Activated CD4-positive, alpha-beta T cell treated with anti-CD3 and anti-CD28 coated beads, Interleukin-2, amount 50 U/mL, for 4 hours (primary cell): ENCODE measurements around the gene NXN.
"Not testable (repeated sequence)": the region's sequence is repeated elsewhere in the genome, so short reads cannot be mapped to it uniquely, and the experiment has no call there.

Experiments
- DNase-seq, 2 experiments: peaks; one replicate each; pipeline ENCODE4 v3.0.0-alpha.2; 2020

The NXN gene

DNA sequence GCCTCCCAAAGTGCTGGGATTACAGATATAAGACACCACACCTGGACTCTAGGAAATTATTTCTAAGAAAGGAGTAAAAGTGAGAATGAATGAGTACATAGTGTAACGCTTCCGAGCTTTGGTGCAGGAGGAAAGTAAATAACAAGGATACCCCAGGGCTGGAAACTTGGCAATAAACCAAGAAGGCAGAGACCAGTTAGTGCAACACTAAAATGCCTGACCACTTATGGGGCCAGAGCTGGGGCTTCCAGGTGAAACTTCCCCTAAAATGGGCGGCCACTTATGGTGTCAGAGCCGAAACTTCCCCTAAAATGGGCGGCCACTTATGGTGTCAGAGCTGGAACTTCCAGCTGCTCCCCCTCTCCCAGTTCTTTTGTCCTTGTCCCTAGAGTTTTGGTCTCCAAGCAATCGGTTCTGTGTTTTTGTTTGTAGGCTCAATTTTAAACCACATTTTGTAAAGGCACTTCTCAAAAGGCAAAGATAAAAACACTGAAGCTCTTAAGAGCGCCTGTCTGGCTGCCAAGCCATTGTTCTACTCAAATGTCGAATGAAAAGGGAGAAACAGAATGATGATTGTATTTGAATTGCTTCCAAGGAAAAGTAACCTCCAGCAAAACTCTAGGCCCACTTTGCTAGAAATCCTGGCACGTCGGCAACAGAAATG lies 63.9 kb downstream of the NXN start:
- DNase-seq: no peak

DNA sequence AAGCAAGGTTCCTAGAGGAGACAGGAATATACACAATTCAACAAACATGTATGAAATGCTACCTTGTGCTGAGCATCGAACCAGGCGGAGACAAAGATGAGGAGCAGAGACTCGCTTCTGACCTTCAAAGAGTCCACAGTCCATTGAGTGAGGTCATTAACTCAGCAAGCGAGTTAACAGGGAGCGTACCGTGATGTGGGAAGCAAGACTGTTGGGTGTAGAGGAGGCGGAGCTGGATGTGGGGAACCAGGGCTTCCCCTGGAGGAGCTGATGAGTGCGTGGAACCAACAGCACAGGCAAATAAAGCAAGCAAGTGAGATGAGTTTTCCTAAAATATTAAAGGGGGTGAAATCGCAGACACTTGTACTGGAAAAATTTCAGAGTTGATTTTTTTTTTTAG lies 65.0 kb downstream of the NXN start:
- DNase-seq: no peak

DNA sequence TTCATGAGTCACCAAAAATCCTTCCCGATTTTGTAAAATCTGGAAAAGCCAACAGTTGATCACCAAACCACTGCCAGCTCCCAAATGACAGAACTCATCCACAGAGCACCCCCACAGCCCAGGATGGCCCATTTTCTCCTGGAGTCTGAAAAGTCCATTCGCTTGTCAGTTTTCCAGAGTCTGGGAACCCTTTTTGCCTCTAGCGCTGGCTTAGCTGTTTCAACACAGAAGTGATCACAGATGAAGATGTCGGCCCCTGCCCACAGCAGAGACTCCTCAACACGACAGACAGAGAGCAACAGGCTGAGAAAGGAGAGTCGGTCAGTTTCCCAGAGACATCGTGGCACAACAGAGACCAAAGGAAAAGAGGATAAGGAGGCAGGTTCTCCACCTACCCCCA lies 66.4 kb downstream of the NXN start:
- DNase-seq: no peak

DNA sequence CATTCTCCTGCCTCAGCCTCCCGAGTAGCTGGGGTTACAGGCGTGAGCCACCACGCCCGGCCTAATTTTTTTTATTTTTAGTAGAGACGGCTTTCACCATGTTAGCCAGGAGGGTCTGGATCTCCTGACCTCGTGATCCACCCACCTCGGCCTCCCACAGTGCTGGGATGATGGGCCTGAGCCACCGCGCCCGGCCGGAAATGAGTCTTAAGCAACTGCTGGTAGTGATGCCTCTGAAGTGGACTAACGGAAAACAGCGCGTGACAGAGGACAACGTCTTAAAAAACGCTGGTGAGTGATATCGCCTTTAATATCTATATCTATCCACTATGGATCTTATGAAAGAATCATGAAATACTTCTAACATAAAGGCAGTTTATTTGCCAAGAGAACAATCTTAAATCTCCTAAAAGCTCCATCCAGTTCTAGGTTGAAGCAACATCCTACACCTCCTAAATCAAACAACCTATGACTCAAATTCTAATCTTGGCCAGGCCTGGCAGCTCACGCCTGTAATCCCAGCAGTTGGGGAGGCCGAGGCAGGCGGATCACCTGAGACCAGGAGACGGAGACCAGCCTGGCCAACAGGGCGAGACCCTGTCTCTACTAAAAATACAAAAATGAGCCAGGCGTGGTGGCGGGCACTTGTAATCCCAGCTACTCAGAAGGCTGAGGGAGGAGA lies 69.8 kb downstream of the NXN start:
- DNase-seq: no peak

- DNase-seq: no peak
Measured at GRCh38 chr17:907725-908124, 71.9 kb downstream of the NXN start.

DNA sequence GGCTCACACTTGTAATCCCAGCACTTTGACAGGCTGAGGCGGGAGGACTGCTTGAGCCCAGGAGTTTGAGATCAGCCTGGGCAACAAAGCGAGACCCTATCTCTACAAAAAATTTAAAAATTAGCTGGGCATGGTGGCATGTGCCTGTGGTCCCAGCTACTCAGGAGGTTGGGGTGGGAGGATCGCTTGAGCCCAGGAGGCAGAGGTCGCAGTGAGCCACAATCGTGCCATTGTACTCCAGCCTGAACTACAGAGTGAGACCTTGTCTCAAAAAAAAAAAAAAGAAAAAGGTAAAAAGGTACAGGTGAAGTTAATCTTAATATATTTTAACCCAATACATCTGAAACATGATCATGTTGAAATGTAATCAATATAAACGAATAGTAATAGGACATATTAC lies 73.9 kb downstream of the NXN start:
- not testable (repeated sequence) for DNase-seq

- no peak for DNase-seq
Measured at GRCh38 chr17:903691-904481, 75.7 kb downstream of the NXN start.

- no peak for DNase-seq
Measured at GRCh38 chr17:902463-902862, 77.1 kb downstream of the NXN start.

DNA sequence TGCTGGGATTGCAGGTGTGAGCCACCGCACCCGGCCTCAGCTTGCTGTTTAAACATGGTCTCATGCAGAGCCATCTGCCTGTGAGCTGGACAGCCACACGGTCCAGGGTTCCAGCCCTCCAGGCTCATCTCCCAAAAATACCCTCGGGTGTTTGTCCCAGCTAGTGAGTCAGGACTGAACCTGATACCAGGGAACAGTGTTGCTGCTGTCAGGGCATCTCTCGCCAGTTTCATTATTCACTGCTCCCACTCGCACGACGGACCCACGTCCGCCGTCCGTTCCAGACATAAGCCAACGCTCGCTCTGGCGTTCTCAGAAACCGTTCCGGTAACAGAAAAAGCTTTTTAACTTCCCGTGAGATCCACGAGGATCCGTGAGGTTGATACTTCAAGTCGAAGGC lies 77.6 kb downstream of the NXN start:
- DNase-seq: no peak

GRCh38 chr17:901191-901950 lies 78.2 kb downstream of the NXN start:
- DNase-seq: no peak

GRCh38 chr17:900336-900934 lies 79.1 kb downstream of the NXN start:
- DNase-seq: no peak

DNA sequence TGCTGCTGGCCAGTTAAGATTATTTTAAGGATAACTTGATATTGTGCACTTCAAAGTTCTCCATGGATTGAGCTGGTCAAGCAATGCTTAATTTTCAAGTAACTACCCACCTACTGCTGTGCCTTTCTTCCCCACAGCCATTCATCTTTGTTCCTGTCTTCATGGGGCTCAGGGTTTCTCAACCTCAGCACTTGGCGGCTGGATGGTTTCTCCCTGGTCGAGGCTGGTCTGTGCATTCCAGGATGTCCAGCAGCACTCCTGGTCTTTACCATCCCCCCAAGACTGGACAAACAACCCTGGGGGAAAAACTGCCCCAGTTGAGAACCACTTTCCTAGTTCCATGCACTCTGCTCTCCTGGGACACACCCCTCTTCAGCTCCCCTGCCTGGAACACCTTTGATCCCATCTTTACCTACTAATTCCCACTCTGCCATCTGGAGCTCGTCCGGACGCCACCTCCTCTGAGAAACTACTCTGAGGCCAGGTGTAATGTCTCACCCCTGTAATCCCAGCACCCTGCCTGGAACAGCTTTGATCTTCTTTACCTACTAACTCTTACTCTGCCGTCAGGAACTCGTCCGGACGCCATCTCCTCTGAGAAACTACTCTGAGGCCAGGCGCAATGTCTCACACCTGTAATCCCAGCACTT lies 81.5 kb downstream of the NXN start:
- DNase-seq: no peak

GRCh38 chr17:896953-897661 lies 82.5 kb downstream of the NXN start:
- DNase-seq: no peak

- no peak for DNase-seq
Measured at GRCh38 chr17:896454-896853, 83.1 kb downstream of the NXN start.

GRCh38 chr17:892958-893357 lies 86.6 kb downstream of the NXN start:
- no peak for DNase-seq

DNA sequence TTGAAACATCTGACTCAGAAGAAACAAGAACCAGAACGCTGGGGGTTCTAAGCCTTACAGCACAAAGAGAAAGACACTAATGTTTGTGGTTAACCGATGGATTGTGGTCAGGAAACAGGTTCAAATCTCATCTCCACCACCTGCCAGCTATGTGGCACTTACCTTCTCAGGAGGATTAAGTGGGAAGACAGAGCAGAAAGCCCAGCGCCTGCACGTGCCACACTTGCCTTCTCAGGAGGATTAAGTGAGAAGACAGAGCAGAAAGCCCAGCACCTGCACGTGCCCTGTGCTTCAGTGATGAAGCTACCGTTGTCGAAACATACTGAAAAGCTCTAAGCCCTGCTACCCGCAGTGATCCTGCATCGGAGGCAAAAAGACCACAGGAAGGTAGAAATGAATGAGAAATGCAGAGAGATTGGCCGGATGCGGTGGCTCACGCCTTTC lies 90.6 kb downstream of the NXN start:
- no peak for DNase-seq

DNA sequence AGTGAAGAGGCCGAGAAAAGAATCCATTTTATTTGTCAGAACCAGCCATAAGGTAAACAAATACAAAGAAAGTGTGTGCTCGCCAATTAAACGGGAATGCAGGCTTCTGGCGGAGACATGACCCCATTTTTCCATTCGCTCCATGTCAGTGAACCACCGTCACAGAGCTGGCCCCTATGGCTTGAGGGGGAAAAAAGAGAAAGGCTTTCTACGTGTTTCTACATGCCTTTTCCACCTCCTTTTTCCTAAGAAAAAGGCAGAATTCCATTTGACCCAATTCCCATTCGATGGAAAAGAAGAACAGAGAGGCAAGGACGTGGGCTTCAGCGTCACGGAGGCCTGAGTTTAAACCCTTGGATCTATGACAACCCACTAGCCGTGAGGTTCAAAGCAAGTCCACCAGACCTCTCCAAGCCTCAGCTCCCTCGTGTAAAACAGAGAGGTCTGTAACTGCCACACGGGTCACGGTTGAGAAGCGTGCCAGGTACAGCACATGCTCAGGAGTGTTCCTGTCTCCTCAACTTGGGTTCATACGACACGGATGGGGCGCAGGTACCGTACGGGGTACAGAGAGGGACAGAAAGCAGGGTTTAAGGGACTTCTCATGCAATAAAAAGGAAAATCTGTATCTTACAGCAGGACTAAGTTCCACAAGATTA lies 91.9 kb downstream of the NXN start:
- DNase-seq: no peak

DNA sequence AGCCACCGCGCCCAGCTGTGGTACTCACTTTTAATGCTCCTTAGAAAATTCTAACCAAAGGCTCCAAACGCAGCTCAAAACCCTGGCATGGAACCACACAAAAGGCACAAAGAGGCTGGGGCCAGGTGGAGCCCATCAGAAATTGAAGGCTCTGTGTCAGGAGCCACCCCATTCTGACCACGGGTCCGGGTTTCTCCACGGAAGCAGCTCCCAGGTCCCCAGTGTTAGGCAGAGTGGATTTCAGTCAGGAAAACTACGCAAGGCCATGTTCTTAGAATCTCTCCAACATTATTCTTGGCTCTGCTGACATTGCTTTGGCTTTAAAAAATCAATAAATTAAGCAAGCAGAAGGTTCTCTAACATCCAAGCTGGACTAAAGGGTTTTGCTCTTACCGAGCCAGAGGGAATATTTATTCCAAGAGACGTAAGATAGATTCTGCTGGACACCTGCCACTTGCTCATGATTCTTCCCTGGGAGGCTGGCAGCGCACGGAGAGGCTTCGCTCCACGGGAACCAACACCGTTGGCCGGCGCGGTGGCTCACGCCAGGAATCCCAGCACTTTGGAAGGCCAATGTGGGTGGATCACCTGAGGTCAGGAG lies 93.5 kb downstream of the NXN start:
- DNase-seq: no peak

- no peak for DNase-seq
Measured at GRCh38 chr17:883586-883962, 96.0 kb downstream of the NXN start.

DNA sequence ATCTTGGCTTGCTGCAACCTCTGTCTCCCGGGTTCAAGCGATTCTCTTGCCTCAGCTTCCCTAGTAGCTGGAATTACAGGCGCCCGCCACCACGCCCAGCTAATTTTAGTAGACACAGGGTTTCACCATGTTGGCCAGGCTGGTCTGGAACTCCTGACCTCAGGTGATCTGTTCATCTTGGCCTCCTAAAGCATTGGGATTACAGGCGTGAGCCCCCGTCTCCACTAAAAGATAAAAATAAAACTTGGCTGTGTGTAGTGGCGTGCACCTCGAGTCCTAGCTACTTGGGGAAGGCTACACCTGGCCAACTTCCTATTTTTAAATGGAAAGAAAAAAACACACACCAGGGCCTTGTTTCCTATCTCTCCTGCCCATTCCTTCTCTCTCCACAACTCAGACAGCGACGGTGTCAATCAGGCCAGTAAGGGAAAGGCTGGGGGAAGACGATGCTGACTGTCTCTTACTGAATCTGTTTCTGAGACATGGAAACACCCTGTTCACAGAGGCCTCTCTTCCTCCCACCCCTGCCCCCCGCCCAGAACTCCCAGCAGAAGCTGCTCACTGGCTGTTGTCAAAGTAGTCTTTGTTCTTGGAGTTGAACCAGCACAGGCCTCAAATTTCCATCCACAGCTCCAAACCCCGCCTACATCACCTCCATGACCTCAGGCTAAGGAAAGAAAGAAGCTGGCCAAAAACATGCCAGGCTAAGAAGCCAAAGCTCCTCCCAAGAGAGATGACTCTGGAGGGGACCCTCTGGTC lies 96.6 kb downstream of the NXN start:
- no peak for DNase-seq
